ENCODE results near the gene ANKS3. TPM values are rescaled to one million over a fixed set of nuclear protein-coding genes. Genes with fewer than 3 reads are reported as not detected.

The ANKS3 gene
- total RNA-seq, 2 donors from 2014 or later, result 10.1 to 23.2 TPM

- intact Hi-C loops (cut with DNase I), result no loop called here
- no peak for TF ChIP-seq CTCF (IDR thresholded peaks at IDR 0.05)
- Histone ChIP-seq H3K4me3 (no peak overlapping the region), H3K9me3 (no peaks in the 10 kb centered on the region), H3K9ac (ENCODE audit: low read depth in 2 of 2, low read length in 2 of 2) (no peak overlapping the region), H3K36me3 (peaks cover 4% of the 10 kb centered on the region), H3K27ac (no peak overlapping the region), H3K4me1 (no peaks in the 10 kb centered on the region), H3K27me3 (no peaks in the 10 kb centered on the region)
- DNase-seq, result no peak
Observed at GRCh38 chr16:4748682-4749411, 14.8 kb upstream of the ANKS3 start.

GRCh38 chr16:4747906-4748681 lies 14.0 kb upstream of the ANKS3 start:
- Histone ChIP-seq H3K4me3 (no peak overlapping the region), H3K4me1 (no peaks in the 10 kb centered on the region), H3K9me3 (no peaks in the 10 kb centered on the region), H3K27ac (no peak overlapping the region), H3K9ac (ENCODE audit: low read depth in 2 of 2, low read length in 2 of 2) (no peak overlapping the region), H3K36me3 (peaks cover 4% of the 10 kb centered on the region), H3K27me3 (no peaks in the 10 kb centered on the region)
- no peak for DNase-seq
- intact Hi-C loops (cut with DNase I), result no loop called here
- no peak for TF ChIP-seq CTCF (IDR thresholded peaks at IDR 0.05)

GRCh38 chr16:4746991-4747574 lies 13.0 kb upstream of the ANKS3 start:
- Histone ChIP-seq H3K4me1 (no peaks in the 10 kb centered on the region), H3K36me3 (peaks cover 4% of the 10 kb centered on the region), H3K27ac (no peak overlapping the region), H3K9ac (ENCODE audit: low read depth in 2 of 2, low read length in 2 of 2) (peak overlapping the region in 1 of 2 donors; percentile 43), H3K4me3 (no peak overlapping the region), H3K9me3 (no peaks in the 10 kb centered on the region), H3K27me3 (no peaks in the 10 kb centered on the region)
- DNase-seq, result no peak
- intact Hi-C loops (cut with DNase I), result no loop called here
- TF ChIP-seq CTCF (IDR thresholded peaks at IDR 0.05), result no peak

- H3K27ac ChIP-seq, result no peak overlapping the region
- intact Hi-C loops (cut with DNase I), result no loop called here
- H3K36me3 ChIP-seq, result peaks cover 4% of the 10 kb centered on the region
- no peaks in the 10 kb centered on the region for H3K27me3 ChIP-seq
- no peak overlapping the region for H3K4me3 ChIP-seq
- no peak for DNase-seq
- no peak overlapping the region for H3K9ac ChIP-seq (ENCODE audit: low read depth in 2 of 2, low read length in 2 of 2)
- H3K4me1 ChIP-seq, result no peaks in the 10 kb centered on the region
- TF ChIP-seq CTCF (IDR thresholded peaks at IDR 0.05), result no peak
- no peaks in the 10 kb centered on the region for H3K9me3 ChIP-seq
Observed at GRCh38 chr16:4746215-4746614, 12.1 kb upstream of the ANKS3 start.

GRCh38 chr16:4745274-4745569 lies 11.2 kb upstream of the ANKS3 start:
- no peak for DNase-seq
- Histone ChIP-seq H3K9ac (ENCODE audit: low read depth in 2 of 2, low read length in 2 of 2) (no peak overlapping the region), H3K4me3 (no peak overlapping the region), H3K27me3 (no peaks in the 10 kb centered on the region), H3K4me1 (no peaks in the 10 kb centered on the region), H3K36me3 (no peaks in the 10 kb centered on the region), H3K9me3 (no peaks in the 10 kb centered on the region), H3K27ac (no peak overlapping the region)
- no peak for TF ChIP-seq CTCF (IDR thresholded peaks at IDR 0.05)
- intact Hi-C loops (cut with DNase I), result no loop called here

All from colonic mucosa (tissue), 4 donors.